Endothelial cell (in vitro differentiated cells): ENCODE measurements around the gene SCNN1A. TPM values are rescaled to one million over a fixed set of nuclear protein-coding genes. Genes with fewer than 3 reads are reported as not detected.
A peak's percentile ranks its signal among the peaks of the same experiment; 100 is the strongest.
"Not testable (repeated sequence)": the region's sequence is repeated elsewhere in the genome, so short reads cannot be mapped to it uniquely, and the experiment has no call there.

Experiments used
- DNase-seq: peaks from one replicate; pipeline ENCODE4 v3.0.0; 2021; ENCODE audit warnings: low spot score
- H3K27ac Mint-ChIP-seq: one replicate; pipeline ENCODE4 v1.8.0; 2021; ENCODE audit warnings: mixed read lengths, inconsistent platforms; ENCODE audit not compliant: unreplicated experiment
- H3K27me3 Mint-ChIP-seq: one replicate; pipeline ENCODE4 v1.8.0; 2021; ENCODE audit warnings: mild to moderate bottlenecking, moderate library complexity, mixed read lengths, inconsistent platforms; ENCODE audit not compliant: unreplicated experiment
- H3K36me3 Mint-ChIP-seq: one replicate; pipeline ENCODE4 v1.8.0; 2021; ENCODE audit warnings: mild to moderate bottlenecking, low read depth, mixed read lengths, inconsistent platforms; ENCODE audit not compliant: unreplicated experiment
- H3K4me1 Mint-ChIP-seq: one replicate; pipeline ENCODE4 v1.8.0; 2021; ENCODE audit warnings: mild to moderate bottlenecking, mixed read lengths, inconsistent platforms; ENCODE audit not compliant: unreplicated experiment
- H3K4me3 Mint-ChIP-seq: one replicate; pipeline ENCODE4 v1.8.0; 2021; ENCODE audit warnings: mild to moderate bottlenecking, mixed read lengths, inconsistent platforms; ENCODE audit not compliant: unreplicated experiment
- H3K9me3 Mint-ChIP-seq: one replicate; pipeline ENCODE4 v1.8.0; 2021; ENCODE audit warnings: mixed read lengths, inconsistent platforms; ENCODE audit not compliant: unreplicated experiment
- total RNA-seq: library from RNA; stranded (reverse); fragmentation: NEBNext Ultra II Directional; extraction: Animal tissue kit (Norgen Biotek cat#: 25700); gene quantifications from one replicate; pipeline ENCODE4 v1.2.1, GENCODE V29; 2021; ENCODE audit not compliant: unreplicated experiment
- TF ChIP-seq, protein P1 (sequence below): fragments of 200-600 bp; sonication (generic); IDR thresholded peaks from one replicate; pipeline ENCODE4 v1.5.0; 2021; ENCODE audit warnings: antibody characterized with exemption; ENCODE audit not compliant: unreplicated experiment

The SCNN1A gene
- total RNA-seq, 1 donor from 2014 or later: 2.2 TPM

DNA sequence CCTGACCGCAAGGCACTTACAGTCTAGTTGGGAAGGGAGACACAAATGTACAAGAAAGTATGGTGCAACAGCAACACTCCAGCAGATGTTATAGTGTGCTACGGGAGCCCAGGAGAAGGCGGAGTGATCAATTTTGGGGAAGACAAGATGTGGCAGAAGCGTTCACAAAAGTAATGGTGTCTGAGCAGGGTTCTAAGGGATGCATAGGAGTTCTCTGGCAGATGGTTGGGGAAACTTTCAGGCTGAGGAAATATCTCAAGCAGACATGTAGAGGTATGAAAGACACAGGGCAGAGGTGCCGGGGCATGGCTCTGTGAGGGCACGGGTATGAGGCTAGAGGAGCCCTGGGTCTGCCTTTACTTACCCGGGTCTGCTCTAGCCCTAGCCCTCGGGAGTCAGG, 28.4 kb downstream of the SCNN1A start:
- no peaks in the 10 kb centered on the region for H3K9me3 Mint-ChIP-seq
- DNase-seq: no peak
- no peak overlapping the region for H3K27ac Mint-ChIP-seq
- peak overlapping the region; percentile 27 for H3K4me3 Mint-ChIP-seq
- TF ChIP-seq, protein P1, sequence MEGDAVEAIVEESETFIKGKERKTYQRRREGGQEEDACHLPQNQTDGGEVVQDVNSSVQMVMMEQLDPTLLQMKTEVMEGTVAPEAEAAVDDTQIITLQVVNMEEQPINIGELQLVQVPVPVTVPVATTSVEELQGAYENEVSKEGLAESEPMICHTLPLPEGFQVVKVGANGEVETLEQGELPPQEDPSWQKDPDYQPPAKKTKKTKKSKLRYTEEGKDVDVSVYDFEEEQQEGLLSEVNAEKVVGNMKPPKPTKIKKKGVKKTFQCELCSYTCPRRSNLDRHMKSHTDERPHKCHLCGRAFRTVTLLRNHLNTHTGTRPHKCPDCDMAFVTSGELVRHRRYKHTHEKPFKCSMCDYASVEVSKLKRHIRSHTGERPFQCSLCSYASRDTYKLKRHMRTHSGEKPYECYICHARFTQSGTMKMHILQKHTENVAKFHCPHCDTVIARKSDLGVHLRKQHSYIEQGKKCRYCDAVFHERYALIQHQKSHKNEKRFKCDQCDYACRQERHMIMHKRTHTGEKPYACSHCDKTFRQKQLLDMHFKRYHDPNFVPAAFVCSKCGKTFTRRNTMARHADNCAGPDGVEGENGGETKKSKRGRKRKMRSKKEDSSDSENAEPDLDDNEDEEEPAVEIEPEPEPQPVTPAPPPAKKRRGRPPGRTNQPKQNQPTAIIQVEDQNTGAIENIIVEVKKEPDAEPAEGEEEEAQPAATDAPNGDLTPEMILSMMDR: no peak
- peaks cover 4% of the 10 kb centered on the region for H3K36me3 Mint-ChIP-seq
- H3K27me3 Mint-ChIP-seq: peaks cover 9% of the 10 kb centered on the region
- peaks cover 33% of the 10 kb centered on the region for H3K4me1 Mint-ChIP-seq

DNA sequence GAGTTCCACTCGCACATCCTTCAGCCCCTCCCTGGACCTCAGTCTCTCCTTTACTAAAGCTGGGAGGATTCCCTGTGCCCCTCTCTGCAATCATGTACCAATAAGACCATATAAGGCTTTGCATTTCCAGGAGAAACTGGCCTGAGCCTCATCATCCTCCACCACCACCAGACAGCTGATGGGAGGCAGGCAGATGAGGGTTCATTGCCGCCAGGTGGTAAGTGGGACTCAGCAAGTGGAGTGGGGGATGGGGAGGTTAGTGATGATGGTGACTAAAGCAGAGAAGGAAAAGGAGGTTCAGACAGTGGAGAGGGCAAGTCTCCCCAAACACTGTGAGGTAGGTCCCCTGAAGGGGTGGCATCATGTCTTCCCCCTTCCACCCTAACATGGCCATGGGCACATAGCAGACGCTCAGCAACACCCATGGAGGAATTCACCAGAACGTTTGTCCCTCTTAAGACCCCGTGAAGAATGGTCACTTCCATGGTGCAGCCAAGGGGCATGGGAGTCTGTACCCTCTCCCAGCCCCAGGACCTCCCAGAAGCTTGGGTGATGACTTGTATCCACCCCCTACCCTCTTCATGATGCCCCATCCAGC, 29.0 kb downstream of the SCNN1A start:
- DNase-seq: no peak
- no peaks in the 10 kb centered on the region for H3K9me3 Mint-ChIP-seq
- peaks cover 9% of the 10 kb centered on the region for H3K27me3 Mint-ChIP-seq
- peaks cover 33% of the 10 kb centered on the region for H3K4me1 Mint-ChIP-seq
- TF ChIP-seq, protein P1: no peak
- H3K36me3 Mint-ChIP-seq: peaks cover 4% of the 10 kb centered on the region
- H3K4me3 Mint-ChIP-seq: no peak overlapping the region
- H3K27ac Mint-ChIP-seq: no peak overlapping the region

DNA sequence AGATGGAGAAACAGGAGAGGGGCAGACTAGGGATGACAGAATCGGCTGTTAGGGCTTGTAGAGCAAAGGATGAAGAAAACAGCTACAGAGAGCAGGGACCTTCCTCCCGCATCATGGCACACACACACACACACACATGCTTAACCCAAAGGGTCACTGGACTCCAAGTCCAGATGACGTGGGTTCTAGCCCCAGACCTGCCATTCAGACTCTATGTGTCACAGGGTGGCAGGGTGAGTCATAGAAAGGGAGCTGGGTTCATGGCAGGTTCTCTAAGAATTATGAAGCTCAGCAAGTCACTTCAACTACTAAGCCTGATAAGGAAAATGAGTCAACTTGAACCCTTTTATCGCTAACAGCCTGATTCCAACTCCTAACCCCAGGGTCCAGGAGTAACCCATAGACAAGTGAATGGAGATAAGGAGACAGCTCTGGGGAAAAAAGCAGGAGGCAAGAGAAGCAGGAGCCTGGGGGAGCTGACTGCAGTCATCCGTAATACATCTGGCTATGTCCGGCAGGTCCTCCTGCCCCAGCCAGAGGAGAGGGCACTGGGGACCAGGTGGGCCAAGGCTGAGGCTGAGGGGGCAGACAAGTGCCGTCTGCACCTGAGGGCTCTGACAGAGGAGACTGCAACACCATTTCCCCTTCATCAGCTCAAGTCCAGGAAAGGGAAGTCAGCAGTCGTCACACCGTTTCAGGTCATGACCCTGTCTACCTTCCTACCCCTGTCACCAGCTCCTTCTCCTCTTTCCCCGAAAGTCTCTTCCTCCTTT, 29.9 kb downstream of the SCNN1A start:
- no peak for DNase-seq
- Mint-ChIP-seq H3K27ac (peak overlapping the region; percentile 58), H3K9me3 (no peaks in the 10 kb centered on the region), H3K36me3 (peaks cover 4% of the 10 kb centered on the region), H3K27me3 (peaks cover 11% of the 10 kb centered on the region), H3K4me1 (peaks cover 33% of the 10 kb centered on the region), H3K4me3 (peak overlapping the region; percentile 83)
- TF ChIP-seq, protein P1: no peak

DNA sequence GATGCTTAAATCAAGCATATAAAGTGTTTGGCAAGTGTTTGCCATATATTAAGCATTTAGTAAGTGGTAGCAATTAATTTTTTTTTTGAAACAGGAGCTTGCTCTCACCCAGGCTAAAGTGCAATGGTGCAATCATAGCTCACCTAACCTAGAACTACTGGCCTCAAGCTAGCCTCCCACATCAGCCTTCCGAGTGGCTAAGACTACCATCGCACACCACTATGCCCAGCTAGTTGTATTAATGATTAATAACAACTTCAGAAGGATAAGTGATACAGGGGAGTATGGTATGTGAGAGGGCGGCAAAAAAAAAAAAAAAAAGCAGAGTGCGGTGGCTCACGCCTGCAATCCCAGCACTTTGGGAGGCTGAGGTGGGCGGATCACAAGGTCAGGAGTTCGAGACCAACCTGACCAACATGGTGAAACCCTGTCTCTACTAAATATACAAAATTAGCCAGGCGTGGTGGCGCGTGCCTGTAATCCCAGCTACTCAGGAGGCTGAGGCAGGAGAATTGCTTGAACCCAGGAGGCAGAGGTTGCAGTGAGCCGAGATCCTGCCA, 31.2 kb downstream of the SCNN1A start:
- not testable (repeated sequence) for H3K27ac Mint-ChIP-seq, H3K4me3 Mint-ChIP-seq
- H3K27me3 Mint-ChIP-seq: peaks cover 11% of the 10 kb centered on the region

DNA sequence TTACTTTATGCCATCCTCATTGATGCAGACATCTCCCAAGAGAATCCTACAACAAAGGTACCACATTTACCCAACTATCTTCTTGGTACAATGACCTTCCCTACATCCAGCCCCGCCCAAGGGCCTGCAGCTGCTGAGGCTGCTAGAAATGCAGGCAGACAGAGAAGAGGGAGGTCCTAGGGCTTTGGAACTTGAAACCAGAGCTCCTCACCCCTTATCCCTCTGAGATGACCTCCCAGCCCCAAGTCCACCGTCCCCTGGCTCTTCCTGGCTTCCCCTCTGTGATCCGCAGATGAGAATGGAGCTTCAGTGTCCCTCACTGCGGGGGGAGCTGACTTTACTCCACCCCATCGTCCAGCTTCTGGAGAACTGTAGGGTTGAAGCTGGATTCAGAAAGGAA, 31.8 kb downstream of the SCNN1A start:
- TF ChIP-seq, protein P1: no peak
- peaks cover 4% of the 10 kb centered on the region for H3K36me3 Mint-ChIP-seq
- no peaks in the 10 kb centered on the region for H3K9me3 Mint-ChIP-seq
- DNase-seq: no peak
- H3K4me3 Mint-ChIP-seq: no peak overlapping the region
- peaks cover 11% of the 10 kb centered on the region for H3K27me3 Mint-ChIP-seq
- H3K4me1 Mint-ChIP-seq: peaks cover 33% of the 10 kb centered on the region
- no peak overlapping the region for H3K27ac Mint-ChIP-seq

More for the DNA sequence above, 31.2 kb downstream of the SCNN1A start:
- not testable (repeated sequence) for H3K36me3 Mint-ChIP-seq, H3K9me3 Mint-ChIP-seq, DNase-seq
- H3K4me1 Mint-ChIP-seq: peaks cover 33% of the 10 kb centered on the region
